Tibial nerve (tissue), 4 donors: Measurements from ENCODE around the gene FNDC3B. TPM values are rescaled to one million over a fixed set of nuclear protein-coding genes. Genes with fewer than 3 reads are reported as not detected.

Experiments used
- DNase-seq, 2 donors: peaks; one replicate each; pipeline ENCODE4 v3.0.0-alpha.2; 2019; ENCODE audit warnings: low spot score in 2 of 2
- H3K27ac ChIP-seq, 4 donors: fragments of 200-600 bp; sonication (generic) in 3 of 4; one replicate each; pipeline ENCODE4 v1.5.1; 2017 to 2019; ENCODE audit warnings: mild to moderate bottlenecking in 1 of 4
- H3K27me3 ChIP-seq, 2 donors: fragments of 200-600 bp; sonication (generic) in 1 of 2; one replicate each; pipeline versions ENCODE4 v1.5.1 to v1.6.0; 2017 to 2019
- H3K36me3 ChIP-seq, 3 donors: fragments of 200-600 bp; sonication (generic); one replicate each; pipeline ENCODE4 v1.5.1; 2018 to 2019
- H3K4me1 ChIP-seq, 4 donors: fragments of 200-600 bp; sonication (generic) in 3 of 4; one replicate each; pipeline ENCODE4 v1.5.1; 2017 to 2019
- H3K4me3 ChIP-seq, 4 donors: fragments of 200-600 bp; sonication (generic) in 3 of 4; one replicate each; pipeline ENCODE4 v1.5.1; 2017 to 2019; ENCODE audit warnings: mild to moderate bottlenecking in 1 of 4, moderate library complexity in 1 of 4
- H3K9me3 ChIP-seq, 4 donors: fragments of 200-600 bp; sonication (generic) in 3 of 4; one replicate each; pipeline ENCODE4 v1.5.1; 2017 to 2019
- EP300 ChIP-seq, 2 donors: sonication (generic); formaldehyde crosslinking; IDR thresholded peaks; one replicate each; pipeline ENCODE4 v1.6.1; 2017; ENCODE audit warnings: antibody characterized with exemption in 2 of 2, mild to moderate bottlenecking in 1 of 2
- POLR2A ChIP-seq, 2 donors: fragments of 450-650 bp; IDR thresholded peaks; one replicate each; pipeline ENCODE4 v1.6.1; 2017; ENCODE audit warnings: antibody characterized with exemption in 2 of 2, mild to moderate bottlenecking in 2 of 2, moderate library complexity in 2 of 2
- WGBS, 2 donors: methylation state at CpG; one replicate each; pipeline ENCODE4 v1.1.5; 2018; 5-methylcytosine and 5-hydroxymethylcytosine counted together
- total RNA-seq, 4 donors: library from RNA; depleted of rRNA; stranded (reverse); fragments of >200 nt; gene quantifications; one replicate each; pipeline ENCODE4 v1.1.0, GENCODE V29; 2016
- TF ChIP-seq, protein P1 (sequence below), 5 experiments: fragments of 200-600 bp in 3 of 5; fragments of 450-650 bp in 2 of 5; sonication (generic) in 3 of 5; IDR thresholded peaks; one replicate each; pipeline ENCODE4 v1.5.1; 2016 to 2019; ENCODE audit warnings: antibody characterized with exemption in 5 of 5, mild to moderate bottlenecking in 3 of 5, moderate library complexity in 2 of 5

FNDC3B gene
- total RNA-seq, 4 donors from 2014 or later: 87.5 to 106 (median 95.7) TPM

DNA sequence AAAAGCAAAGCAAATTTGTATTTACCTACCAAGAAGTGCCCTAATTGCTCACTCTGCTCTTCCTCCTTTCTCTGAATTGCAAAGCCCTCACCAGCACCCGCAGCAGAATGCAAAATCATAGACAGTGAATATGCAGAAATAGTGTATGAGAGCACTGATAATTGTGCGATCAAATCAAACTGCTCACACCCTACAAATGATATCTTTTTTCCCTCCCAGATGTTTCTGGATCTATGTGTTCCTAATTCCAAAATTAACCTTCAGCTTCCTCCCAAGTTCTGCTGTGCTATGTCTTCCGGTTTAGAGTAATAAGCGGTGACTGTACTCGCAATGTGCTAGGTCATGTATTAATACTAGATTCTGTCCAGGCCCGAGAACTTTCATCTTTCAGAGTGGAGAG, 405.4 kb downstream of the FNDC3B start:
- Histone ChIP-seq H3K4me3 (no peak overlapping the region), H3K36me3 (no peaks in the 10 kb centered on the region), H3K9me3 (no peaks in the 10 kb centered on the region), H3K27ac (no peak overlapping the region), H3K4me1 (peaks cover 0 to 23% (median 4%) of the 10 kb centered on the region in 4 donors), H3K27me3 (peaks cover 0 to 55% of the 10 kb centered on the region in 2 donors)
- TF ChIP-seq, protein P1, sequence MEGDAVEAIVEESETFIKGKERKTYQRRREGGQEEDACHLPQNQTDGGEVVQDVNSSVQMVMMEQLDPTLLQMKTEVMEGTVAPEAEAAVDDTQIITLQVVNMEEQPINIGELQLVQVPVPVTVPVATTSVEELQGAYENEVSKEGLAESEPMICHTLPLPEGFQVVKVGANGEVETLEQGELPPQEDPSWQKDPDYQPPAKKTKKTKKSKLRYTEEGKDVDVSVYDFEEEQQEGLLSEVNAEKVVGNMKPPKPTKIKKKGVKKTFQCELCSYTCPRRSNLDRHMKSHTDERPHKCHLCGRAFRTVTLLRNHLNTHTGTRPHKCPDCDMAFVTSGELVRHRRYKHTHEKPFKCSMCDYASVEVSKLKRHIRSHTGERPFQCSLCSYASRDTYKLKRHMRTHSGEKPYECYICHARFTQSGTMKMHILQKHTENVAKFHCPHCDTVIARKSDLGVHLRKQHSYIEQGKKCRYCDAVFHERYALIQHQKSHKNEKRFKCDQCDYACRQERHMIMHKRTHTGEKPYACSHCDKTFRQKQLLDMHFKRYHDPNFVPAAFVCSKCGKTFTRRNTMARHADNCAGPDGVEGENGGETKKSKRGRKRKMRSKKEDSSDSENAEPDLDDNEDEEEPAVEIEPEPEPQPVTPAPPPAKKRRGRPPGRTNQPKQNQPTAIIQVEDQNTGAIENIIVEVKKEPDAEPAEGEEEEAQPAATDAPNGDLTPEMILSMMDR (IDR thresholded peaks at IDR 0.05): no peak
- no peak for TF ChIP-seq EP300 (IDR thresholded peaks at IDR 0.05)
- TF ChIP-seq POLR2A (IDR thresholded peaks at IDR 0.05): no peak
- no peak for DNase-seq
- WGBS, 2 donors: 86 to 88% methylated on average over 6 of the region's 6 CpGs

DNA sequence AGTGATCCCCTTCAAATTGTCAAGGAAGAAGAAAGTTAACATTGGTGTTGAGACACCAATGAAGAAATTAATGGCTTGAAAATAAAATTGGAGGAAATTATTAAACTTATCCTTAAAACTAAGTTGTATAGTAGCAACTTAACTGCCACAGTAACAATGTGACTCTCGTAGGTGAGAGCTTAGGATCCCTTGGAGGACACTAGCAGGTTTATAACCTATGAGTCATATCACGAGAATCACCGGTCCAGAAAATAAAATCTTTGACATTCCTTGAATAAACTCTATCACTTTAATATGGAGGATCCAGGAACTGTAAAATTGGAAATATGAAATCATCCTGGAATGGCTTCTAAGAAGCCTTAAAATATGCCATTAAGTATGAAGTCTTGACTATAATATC, 406.8 kb downstream of the FNDC3B start:
- H3K4me1 ChIP-seq: peaks cover 0 to 26% (median 4%) of the 10 kb centered on the region in 4 donors
- H3K27me3 ChIP-seq: peaks cover 0 to 66% of the 10 kb centered on the region in 2 donors
- TF ChIP-seq POLR2A (IDR thresholded peaks at IDR 0.05): no peak
- no peak for TF ChIP-seq EP300 (IDR thresholded peaks at IDR 0.05)
- TF ChIP-seq, protein P1 (IDR thresholded peaks at IDR 0.05): no peak
- no peak overlapping the region for H3K27ac ChIP-seq
- DNase-seq: no peak
- no peaks in the 10 kb centered on the region for H3K9me3 ChIP-seq
- no peak overlapping the region for H3K4me3 ChIP-seq
- 78 to 85% methylated on average over 3 of the region's 3 CpGs for WGBS, 2 donors
- H3K36me3 ChIP-seq: no peaks in the 10 kb centered on the region

DNA sequence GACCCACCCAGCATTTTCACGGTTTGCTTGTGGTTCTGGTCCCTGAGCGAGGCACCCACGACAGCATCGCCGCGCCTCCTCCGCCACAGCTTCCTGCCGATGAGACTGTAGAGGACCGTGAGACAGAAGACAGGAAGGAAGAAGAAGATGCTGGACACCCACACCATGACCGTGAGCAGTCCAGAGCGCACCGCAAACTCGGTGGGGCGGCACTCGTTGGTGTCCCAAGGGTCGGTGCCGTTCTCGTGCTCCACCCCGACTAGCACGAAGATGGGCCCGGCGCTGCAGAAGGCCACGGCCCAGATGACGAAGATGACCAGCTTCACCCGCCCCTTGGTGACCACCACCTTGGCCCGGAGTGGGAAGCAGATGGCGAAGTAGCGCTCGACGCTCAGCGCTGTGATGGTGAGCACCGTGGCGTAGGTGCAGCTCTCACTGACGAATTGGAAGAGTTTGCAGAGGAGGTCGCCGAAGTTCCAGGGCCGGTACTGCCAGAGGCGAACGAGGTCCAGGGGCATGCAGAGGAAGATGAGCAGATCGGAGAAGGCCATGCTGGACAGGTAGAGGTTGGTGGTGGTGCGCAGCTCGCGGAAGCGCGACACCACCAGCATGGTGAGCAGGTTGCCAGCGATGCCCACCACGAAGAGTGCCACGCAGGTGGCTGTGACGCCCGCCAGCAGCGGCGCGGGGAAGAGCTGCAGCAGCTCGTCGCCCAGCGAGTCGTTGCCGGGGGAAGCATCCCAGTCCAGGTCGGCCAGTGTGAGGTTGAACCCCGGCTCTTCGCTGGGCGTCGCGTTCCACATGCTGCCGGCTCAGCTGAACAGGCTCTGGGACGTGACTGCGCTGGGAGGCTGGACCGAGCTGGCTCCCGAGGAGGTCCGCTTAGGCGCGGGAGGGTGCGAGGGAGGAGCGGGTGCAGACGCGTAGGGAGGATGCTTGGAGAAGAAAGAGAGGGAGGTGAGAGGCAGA, 408.5 kb downstream of the FNDC3B start, which contains the start of gene GHSR:
Gene GHSR (minus strand): TSS at position 846 of the 969 bp plus-strand sequence. CDS start 43 bp downstream, at position 803.
- Histone ChIP-seq H3K27ac (no peak within 1 kb of the TSS), H3K9me3 (no peaks in the 10 kb centered on the region), H3K27me3 (peaks cover 0 to 81% of the 10 kb centered on the region in 2 donors), H3K4me1 (peaks cover 0 to 26% (median 4%) of the 10 kb centered on the region in 4 donors), H3K4me3 (no peak within 1 kb of the TSS), H3K36me3 (no peaks in the 10 kb centered on the region)
- WGBS, 2 donors: 6 to 7% methylated on average over 58 to 72 of the region's 76 CpGs
- TF ChIP-seq, protein P1 (IDR thresholded peaks at IDR 0.05): no peak
- no peak for TF ChIP-seq POLR2A (IDR thresholded peaks at IDR 0.05)
- TF ChIP-seq EP300 (IDR thresholded peaks at IDR 0.05): no peak
- no peak for DNase-seq

DNA sequence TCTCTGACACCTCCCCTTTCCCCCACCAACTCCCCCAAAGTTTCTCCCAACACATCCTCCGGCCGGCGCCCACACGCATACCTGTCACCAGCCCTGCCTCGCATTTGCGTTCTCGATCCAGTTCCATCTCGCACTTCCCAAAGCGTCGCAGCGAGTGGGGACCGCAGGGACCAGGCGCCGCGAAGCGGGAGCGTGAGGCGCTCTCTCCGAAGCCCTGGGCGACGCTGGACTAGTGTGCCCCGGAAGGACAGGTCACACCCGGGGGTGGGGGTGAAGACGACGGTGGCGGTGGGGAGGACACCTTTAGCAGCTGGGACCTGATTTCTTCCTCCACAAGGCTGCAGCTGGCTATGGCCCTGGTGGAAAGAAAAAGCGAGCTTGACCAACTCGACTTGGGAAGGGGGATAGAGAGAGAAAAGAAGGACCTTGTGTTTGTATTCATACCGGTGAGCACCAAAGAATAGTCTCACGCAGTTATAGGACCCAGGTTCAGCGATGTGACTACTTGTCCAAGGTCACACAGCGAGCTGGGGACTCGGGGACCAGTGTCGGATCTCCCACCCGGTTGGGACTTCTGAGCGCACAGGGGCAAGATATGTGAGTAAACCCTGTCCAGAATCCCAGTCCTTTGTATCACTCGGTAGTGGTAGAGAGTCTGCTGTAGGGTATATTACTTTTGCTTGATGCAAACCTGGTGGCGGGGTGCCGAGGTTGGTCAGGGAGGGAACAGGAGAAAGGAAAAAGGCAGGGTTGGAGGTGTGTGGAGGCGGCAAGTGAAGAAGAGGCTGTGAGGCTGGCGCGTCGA, 409.5 kb downstream of the FNDC3B start:
- TF ChIP-seq, protein P1 (IDR thresholded peaks at IDR 0.05): no peak
- TF ChIP-seq POLR2A (IDR thresholded peaks at IDR 0.05): no peak
- no peak for TF ChIP-seq EP300 (IDR thresholded peaks at IDR 0.05)
- no peaks in the 10 kb centered on the region for H3K36me3 ChIP-seq
- H3K27me3 ChIP-seq: peaks cover 0 to 77% of the 10 kb centered on the region in 2 donors
- H3K4me1 ChIP-seq: peaks cover 0 to 26% (median 4%) of the 10 kb centered on the region in 4 donors
- DNase-seq: no peak
- WGBS, 2 donors: 5 to 7% methylated on average over 43 of the region's 43 CpGs
- H3K4me3 ChIP-seq: no peak overlapping the region
- no peaks in the 10 kb centered on the region for H3K9me3 ChIP-seq
- no peak overlapping the region for H3K27ac ChIP-seq
